ENCODE measurements around the gene CACNB2.
"Not testable (repeated sequence)": the region's sequence is repeated elsewhere in the genome, so short reads cannot be mapped to it uniquely, and the experiment has no call there.

Gene CACNB2

GRCh38 chr10:18162021-18162627, 21.9 kb downstream of the CACNB2 start:
- Mint-ChIP-seq H3K9me3 (no peaks in the 10 kb centered on the region), H3K4me1 (no peaks in the 10 kb centered on the region), H3K4me3 (no peak overlapping the region), H3K27ac (no peak overlapping the region), H3K27me3 (no peaks in the 10 kb centered on the region)
- no peak for ATAC-seq
- DNase-seq = no peak

DNA sequence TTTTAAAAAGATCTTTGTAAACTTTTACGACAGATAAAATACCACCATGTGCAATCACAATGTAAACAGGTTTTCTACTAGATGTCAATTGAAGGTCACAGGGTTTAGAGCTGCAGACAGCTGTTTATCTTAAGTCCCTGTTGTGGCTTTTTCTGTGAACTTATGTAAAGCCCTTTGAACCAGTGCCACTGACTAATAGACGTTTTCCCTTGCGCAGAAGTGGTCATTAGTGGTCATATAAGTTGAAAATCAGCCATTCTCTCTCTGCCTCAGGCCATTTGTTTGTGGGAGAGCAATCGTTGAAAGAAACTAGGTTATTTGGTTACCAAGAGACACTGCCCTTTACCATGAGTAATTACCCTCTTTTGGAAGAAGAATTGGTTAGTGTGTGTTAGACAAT, 23.9 kb downstream of the CACNB2 start:
- H3K27ac Mint-ChIP-seq = no peak overlapping the region
- DNase-seq = no peak
- H3K4me1 Mint-ChIP-seq = no peaks in the 10 kb centered on the region
- H3K9me3 Mint-ChIP-seq = no peaks in the 10 kb centered on the region
- H3K27me3 Mint-ChIP-seq = no peaks in the 10 kb centered on the region
- H3K4me3 Mint-ChIP-seq = no peak overlapping the region
- ATAC-seq = no peak

- Mint-ChIP-seq H3K27ac (no peak overlapping the region), H3K4me3 (no peak overlapping the region), H3K9me3 (no peaks in the 10 kb centered on the region), H3K4me1 (no peaks in the 10 kb centered on the region), H3K27me3 (no peaks in the 10 kb centered on the region)
- no peak for ATAC-seq
- no peak for DNase-seq
These were observed 24.6 kb downstream of the CACNB2 start for GRCh38 chr10:18164748-18165361.

GRCh38 chr10:18178854-18179483, 38.7 kb downstream of the CACNB2 start:
- no peak overlapping the region for H3K27ac Mint-ChIP-seq
- H3K9me3 Mint-ChIP-seq = no peaks in the 10 kb centered on the region
- H3K4me3 Mint-ChIP-seq = no peak overlapping the region
- DNase-seq (no peak), ATAC-seq (no peak)
- H3K4me1 Mint-ChIP-seq = no peaks in the 10 kb centered on the region
- no peaks in the 10 kb centered on the region for H3K27me3 Mint-ChIP-seq

GRCh38 chr10:18179891-18180290, 39.7 kb downstream of the CACNB2 start:
- no peak overlapping the region for H3K27ac Mint-ChIP-seq
- no peak overlapping the region for H3K4me3 Mint-ChIP-seq
- DNase-seq (no peak), ATAC-seq (no peak)
- no peaks in the 10 kb centered on the region for H3K9me3 Mint-ChIP-seq
- H3K4me1 Mint-ChIP-seq = no peaks in the 10 kb centered on the region
- no peaks in the 10 kb centered on the region for H3K27me3 Mint-ChIP-seq

DNA sequence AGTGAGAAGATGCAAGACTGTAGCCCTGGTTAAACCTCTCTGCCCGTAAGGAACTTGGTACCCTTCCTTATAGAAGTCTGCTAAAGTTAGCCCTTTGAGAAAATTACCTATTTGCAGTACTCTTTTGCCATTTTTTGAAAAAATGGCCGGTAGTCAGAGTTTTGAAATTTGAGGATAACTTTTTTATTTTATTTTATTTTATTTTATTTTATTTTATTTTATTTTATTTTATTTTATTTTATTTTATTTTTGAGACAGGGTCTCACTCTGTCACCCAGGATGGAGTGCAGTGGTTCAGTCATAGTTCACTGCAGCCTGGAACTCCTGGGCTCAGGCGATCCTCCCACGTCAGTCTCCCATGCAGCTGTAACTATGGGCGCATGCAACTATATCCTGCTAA, 41.2 kb downstream of the CACNB2 start:
- H3K9me3 Mint-ChIP-seq, H3K4me1 Mint-ChIP-seq, H3K27ac Mint-ChIP-seq, H3K27me3 Mint-ChIP-seq, DNase-seq, ATAC-seq, H3K4me3 Mint-ChIP-seq: not testable (repeated sequence)

- no peak overlapping the region for H3K4me3 Mint-ChIP-seq
- ATAC-seq = no peak
- peaks cover 0 to 7% of the 10 kb centered on the region in 2 donors for H3K9me3 Mint-ChIP-seq
- H3K4me1 Mint-ChIP-seq = no peaks in the 10 kb centered on the region
- no peaks in the 10 kb centered on the region for H3K27me3 Mint-ChIP-seq
- no peak for DNase-seq
- H3K27ac Mint-ChIP-seq = no peak overlapping the region
These were observed 45.4 kb downstream of the CACNB2 start for GRCh38 chr10:18185621-18186020.

GRCh38 chr10:18190840-18191239, 50.6 kb downstream of the CACNB2 start:
- no peak for ATAC-seq
- DNase-seq = no peak
- Mint-ChIP-seq H3K4me3 (no peak overlapping the region), H3K9me3 (peaks cover 0 to 7% of the 10 kb centered on the region in 2 donors), H3K27me3 (no peaks in the 10 kb centered on the region), H3K27ac (no peak overlapping the region), H3K4me1 (no peaks in the 10 kb centered on the region)

GRCh38 chr10:18194634-18195033, 54.4 kb downstream of the CACNB2 start:
- H3K27me3 Mint-ChIP-seq = no peaks in the 10 kb centered on the region
- DNase-seq (no peak), ATAC-seq (no peak)
- no peaks in the 10 kb centered on the region for H3K4me1 Mint-ChIP-seq
- no peak overlapping the region for H3K27ac Mint-ChIP-seq
- H3K9me3 Mint-ChIP-seq = no peaks in the 10 kb centered on the region
- H3K4me3 Mint-ChIP-seq = no peak overlapping the region

DNA sequence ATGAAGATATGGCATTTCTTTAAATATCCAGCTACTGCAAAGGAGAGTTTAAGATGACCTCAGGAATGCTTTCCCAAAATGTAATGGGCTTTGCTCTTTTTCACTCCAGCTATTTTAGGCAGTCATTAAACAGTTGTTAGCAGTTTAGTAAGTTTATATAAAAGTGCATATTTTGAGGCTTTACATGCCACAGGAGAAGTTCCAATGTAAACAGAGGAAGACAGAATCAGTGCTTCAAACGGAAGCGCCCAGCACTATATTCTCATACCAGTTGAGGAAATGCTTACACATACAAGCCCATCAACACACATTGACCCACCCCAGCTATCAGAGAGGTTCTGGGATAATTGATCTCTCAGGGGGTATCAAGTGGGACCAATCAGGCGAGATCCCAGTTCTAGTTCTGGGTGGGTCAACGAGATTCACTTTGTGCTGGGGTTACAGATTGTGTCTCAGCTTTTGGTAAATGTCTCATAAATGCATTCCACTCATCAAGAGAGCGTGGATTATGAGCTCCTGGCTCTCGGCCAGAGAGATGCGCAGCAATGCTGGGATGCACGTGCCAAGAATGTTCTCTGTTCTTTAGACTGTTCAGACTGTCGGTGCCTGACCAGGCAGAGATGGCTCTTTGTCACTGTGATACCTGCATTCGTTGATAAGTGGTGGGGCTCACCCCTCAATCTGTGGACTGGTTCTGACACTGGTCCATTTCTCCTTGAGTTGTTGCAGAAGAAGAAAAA, 55.0 kb downstream of the CACNB2 start:
- no peak for DNase-seq
- Mint-ChIP-seq H3K4me3 (no peak overlapping the region), H3K4me1 (no peaks in the 10 kb centered on the region), H3K27ac (no peak overlapping the region), H3K9me3 (no peaks in the 10 kb centered on the region), H3K27me3 (no peaks in the 10 kb centered on the region)
- no peak for ATAC-seq

GRCh38 chr10:18196806-18197550, 56.8 kb downstream of the CACNB2 start:
- no peak for DNase-seq

GRCh38 chr10:18197706-18198105, 57.5 kb downstream of the CACNB2 start:
- ATAC-seq = no peak
- DNase-seq = no peak
- H3K4me1 Mint-ChIP-seq = no peaks in the 10 kb centered on the region
- no peaks in the 10 kb centered on the region for H3K27me3 Mint-ChIP-seq
- no peak overlapping the region for H3K27ac Mint-ChIP-seq
- no peaks in the 10 kb centered on the region for H3K9me3 Mint-ChIP-seq
- H3K4me3 Mint-ChIP-seq = no peak overlapping the region

More at GRCh38 chr10:18196806-18197550, 56.8 kb downstream of the CACNB2 start:
- Mint-ChIP-seq H3K9me3 (no peaks in the 10 kb centered on the region), H3K4me3 (no peak overlapping the region), H3K4me1 (no peaks in the 10 kb centered on the region), H3K27me3 (no peaks in the 10 kb centered on the region), H3K27ac (peak overlapping the region; percentile 4 to 47)
- no peak for ATAC-seq

GRCh38 chr10:18201877-18202276, 61.7 kb downstream of the CACNB2 start:
- DNase-seq = no peak
- Mint-ChIP-seq H3K4me1 (no peaks in the 10 kb centered on the region), H3K4me3 (no peak overlapping the region), H3K27ac (no peak overlapping the region), H3K9me3 (no peaks in the 10 kb centered on the region), H3K27me3 (no peaks in the 10 kb centered on the region)
- ATAC-seq = no peak

- H3K27ac Mint-ChIP-seq = no peak overlapping the region
- ATAC-seq = no peak
- no peak overlapping the region for H3K4me3 Mint-ChIP-seq
- no peaks in the 10 kb centered on the region for H3K9me3 Mint-ChIP-seq
- H3K4me1 Mint-ChIP-seq = no peaks in the 10 kb centered on the region
- no peaks in the 10 kb centered on the region for H3K27me3 Mint-ChIP-seq
- no peak for DNase-seq
These were observed 62.6 kb downstream of the CACNB2 start for GRCh38 chr10:18202680-18203460.

DNA sequence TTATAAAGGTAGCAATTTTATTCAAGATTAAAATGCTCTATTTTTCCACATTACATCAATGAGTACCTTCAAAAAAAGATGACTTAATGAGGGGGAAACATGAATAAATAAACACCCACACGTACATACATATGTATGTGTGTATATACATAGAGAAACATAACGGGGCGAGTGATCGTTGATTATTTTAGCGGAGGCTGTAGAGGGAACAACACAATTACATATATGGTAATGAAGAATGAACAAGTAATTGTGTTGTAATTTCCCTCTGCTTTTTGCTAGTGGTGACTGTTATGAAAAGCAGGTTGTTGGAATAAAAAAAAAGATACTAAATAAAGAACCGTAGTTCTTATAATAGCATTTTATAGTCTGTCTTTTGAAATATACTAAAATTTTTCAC, 63.2 kb downstream of the CACNB2 start:
- no peak overlapping the region for H3K4me3 Mint-ChIP-seq
- H3K9me3 Mint-ChIP-seq = no peaks in the 10 kb centered on the region
- ATAC-seq (no peak), DNase-seq (no peak)
- no peak overlapping the region for H3K27ac Mint-ChIP-seq
- no peaks in the 10 kb centered on the region for H3K27me3 Mint-ChIP-seq
- H3K4me1 Mint-ChIP-seq = no peaks in the 10 kb centered on the region

All from stimulated activated naive CD8-positive, alpha-beta T cell treated with anti-CD3 and anti-CD28 coated beads, Interleukin-15, amount 100 ng/mL, for 72 hours (primary cell).